Thyroid gland (tissue), 4 donors: ENCODE measurements around the gene SRPK3. TPM values are rescaled to one million over a fixed set of nuclear protein-coding genes. Genes with fewer than 3 reads are reported as not detected.

Experiments
- DNase-seq, 2 donors: peaks; one replicate each; pipeline ENCODE4 v3.0.0-alpha.2; 2019
- H3K27ac ChIP-seq, 3 donors: fragments of 200-600 bp; sonication (generic); 1 replicate in 2 of 3; 2 replicates in 1 of 3; pipeline ENCODE4 v1.5.1; 2016 to 2019; ENCODE audit warnings: mild to moderate bottlenecking in 1 of 3, moderate library complexity in 1 of 3
- H3K27me3 ChIP-seq: fragments of 200-600 bp; sonication (generic); one replicate; pipeline ENCODE4 v1.5.1; 2019
- H3K36me3 ChIP-seq, 2 donors: fragments of 200-600 bp; sonication (generic); one replicate each; pipeline ENCODE4 v1.5.1; 2016 to 2019
- H3K4me1 ChIP-seq, 2 donors: fragments of 200-600 bp; sonication (generic); one replicate each; pipeline ENCODE4 v1.5.1; 2017 to 2019
- H3K4me3 ChIP-seq, 3 donors: fragments of 200-600 bp; sonication (generic); replicated peaks in 1 of 3; 1 replicate in 2 of 3; 2 replicates in 1 of 3; pipeline ENCODE4 v1.5.1; 2016; ENCODE audit warnings: mild to moderate bottlenecking in 1 of 3
- H3K9me3 ChIP-seq: fragments of 200-600 bp; sonication (generic); one replicate; pipeline ENCODE4 v1.5.1; 2017
- POLR2A ChIP-seq, 2 donors: fragments of 450-650 bp; IDR thresholded peaks; one replicate each; pipeline ENCODE4 v1.6.1; 2017; ENCODE audit warnings: antibody characterized with exemption in 2 of 2, mild to moderate bottlenecking in 2 of 2, moderate library complexity in 1 of 2
- WGBS, 2 donors: methylation state at CpG; one replicate each; pipeline ENCODE4 v1.1.5; 2017; 5-methylcytosine and 5-hydroxymethylcytosine counted together
- intact Hi-C: fragments of 100-400 bp; cut with DNase I; formaldehyde crosslinking; loops from one replicate; pipeline ENCODE4 v1.15.1; 2023
- total RNA-seq, 4 donors: library from RNA; depleted of rRNA; stranded (reverse); fragments of >200 nt; gene quantifications; one replicate each; pipeline ENCODE4 v1.2.3, GENCODE V29; 2016
- TF ChIP-seq, protein P1 (sequence below), 6 experiments: fragments of 200-600 bp in 3 of 6; fragments of 450-650 bp in 3 of 6; sonication (generic) in 3 of 6; IDR thresholded peaks; one replicate each; pipeline ENCODE4 v1.5.1; 2016 to 2019; ENCODE audit warnings: antibody characterized with exemption in 6 of 6, mild to moderate bottlenecking in 2 of 6, inconsistent platforms in 1 of 6, moderate library complexity in 1 of 6

SRPK3 gene
- total RNA-seq, 4 donors from 2014 or later, result 0.22 TPM; not detected in 3

GRCh38 chrX:153829799-153830639 lies 49.2 kb downstream of the SRPK3 start, which contains the start of gene PDZD4:
Gene PDZD4, minus strand, starts transcription at chrX:153830544. Its CDS starts 246 bp downstream, at chrX:153830298.
- Histone ChIP-seq H3K4me3 (peak within 1 kb of the TSS in 1 of 3 donors; percentile 18), H3K36me3 (no peaks in the 10 kb centered on the region), H3K9me3 (no peaks in the 10 kb centered on the region), H3K27me3 (peaks cover 15% of the 10 kb centered on the region), H3K27ac (no peak within 1 kb of the TSS), H3K4me1 (peaks cover 0 to 7% of the 10 kb centered on the region in 2 donors)
- intact Hi-C loops, result no loop called here
- no peak for TF ChIP-seq POLR2A (IDR thresholded peaks at IDR 0.05)
- TF ChIP-seq, protein P1, sequence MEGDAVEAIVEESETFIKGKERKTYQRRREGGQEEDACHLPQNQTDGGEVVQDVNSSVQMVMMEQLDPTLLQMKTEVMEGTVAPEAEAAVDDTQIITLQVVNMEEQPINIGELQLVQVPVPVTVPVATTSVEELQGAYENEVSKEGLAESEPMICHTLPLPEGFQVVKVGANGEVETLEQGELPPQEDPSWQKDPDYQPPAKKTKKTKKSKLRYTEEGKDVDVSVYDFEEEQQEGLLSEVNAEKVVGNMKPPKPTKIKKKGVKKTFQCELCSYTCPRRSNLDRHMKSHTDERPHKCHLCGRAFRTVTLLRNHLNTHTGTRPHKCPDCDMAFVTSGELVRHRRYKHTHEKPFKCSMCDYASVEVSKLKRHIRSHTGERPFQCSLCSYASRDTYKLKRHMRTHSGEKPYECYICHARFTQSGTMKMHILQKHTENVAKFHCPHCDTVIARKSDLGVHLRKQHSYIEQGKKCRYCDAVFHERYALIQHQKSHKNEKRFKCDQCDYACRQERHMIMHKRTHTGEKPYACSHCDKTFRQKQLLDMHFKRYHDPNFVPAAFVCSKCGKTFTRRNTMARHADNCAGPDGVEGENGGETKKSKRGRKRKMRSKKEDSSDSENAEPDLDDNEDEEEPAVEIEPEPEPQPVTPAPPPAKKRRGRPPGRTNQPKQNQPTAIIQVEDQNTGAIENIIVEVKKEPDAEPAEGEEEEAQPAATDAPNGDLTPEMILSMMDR (IDR thresholded peaks at IDR 0.05), result no peak
- WGBS, 2 donors, result 4% methylated on average over 4 of the region's 97 CpGs; no CpG with 5 or more reads in 1 of the 2 donors
- no peak for DNase-seq

DNA sequence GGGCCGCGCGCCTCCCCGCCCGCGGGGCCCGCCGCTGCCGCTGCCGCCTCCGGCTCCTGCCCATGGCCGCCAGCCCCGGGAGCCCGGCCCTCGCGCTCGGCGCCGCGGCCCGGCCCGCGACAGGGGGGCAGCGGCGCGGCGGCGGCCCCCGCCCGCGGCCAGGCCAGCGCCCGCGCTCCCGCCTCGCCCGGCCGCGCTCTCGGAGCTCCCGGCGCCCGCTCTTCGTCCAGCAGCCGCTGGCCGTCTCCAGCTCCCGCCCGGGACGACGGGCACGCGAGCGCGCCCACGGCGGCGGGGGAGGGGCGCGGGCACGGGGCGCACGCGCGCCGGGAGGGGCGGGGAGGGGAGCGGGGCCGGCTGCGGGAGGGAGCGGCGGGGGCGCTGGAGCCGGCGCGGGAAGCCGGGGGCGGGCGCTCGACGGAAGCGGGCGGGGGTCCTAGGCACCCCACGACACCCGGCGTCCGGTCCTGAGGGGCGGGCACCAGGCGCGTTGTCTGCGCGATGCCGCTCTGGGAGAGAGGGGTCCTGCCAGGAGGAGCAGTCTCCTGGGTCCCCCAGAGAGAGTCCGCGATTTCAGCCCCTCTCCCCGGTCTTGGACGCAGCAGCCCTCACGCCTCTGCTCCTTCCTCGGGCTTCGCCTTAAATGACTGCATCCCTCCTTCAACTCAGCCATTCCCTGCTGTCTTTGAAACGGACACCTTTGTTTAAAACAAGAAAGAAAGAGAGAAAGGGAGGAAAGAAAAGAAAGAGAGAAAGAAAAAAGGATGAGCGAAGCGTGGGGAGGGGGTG lies 50.0 kb downstream of the SRPK3 start:
- intact Hi-C loops, result no loop called here
- Histone ChIP-seq H3K27me3 (peaks cover 15% of the 10 kb centered on the region), H3K4me1 (peaks cover 0 to 7% of the 10 kb centered on the region in 2 donors), H3K4me3 (no peak overlapping the region), H3K36me3 (no peaks in the 10 kb centered on the region), H3K27ac (no peak overlapping the region), H3K9me3 (no peaks in the 10 kb centered on the region)
- DNase-seq, result no peak
- WGBS, 2 donors, result 19 to 42% methylated on average over 4 to 12 of the region's 102 CpGs
- TF ChIP-seq, protein P1 (IDR thresholded peaks at IDR 0.05), result no peak
- no peak for TF ChIP-seq POLR2A (IDR thresholded peaks at IDR 0.05)

DNA sequence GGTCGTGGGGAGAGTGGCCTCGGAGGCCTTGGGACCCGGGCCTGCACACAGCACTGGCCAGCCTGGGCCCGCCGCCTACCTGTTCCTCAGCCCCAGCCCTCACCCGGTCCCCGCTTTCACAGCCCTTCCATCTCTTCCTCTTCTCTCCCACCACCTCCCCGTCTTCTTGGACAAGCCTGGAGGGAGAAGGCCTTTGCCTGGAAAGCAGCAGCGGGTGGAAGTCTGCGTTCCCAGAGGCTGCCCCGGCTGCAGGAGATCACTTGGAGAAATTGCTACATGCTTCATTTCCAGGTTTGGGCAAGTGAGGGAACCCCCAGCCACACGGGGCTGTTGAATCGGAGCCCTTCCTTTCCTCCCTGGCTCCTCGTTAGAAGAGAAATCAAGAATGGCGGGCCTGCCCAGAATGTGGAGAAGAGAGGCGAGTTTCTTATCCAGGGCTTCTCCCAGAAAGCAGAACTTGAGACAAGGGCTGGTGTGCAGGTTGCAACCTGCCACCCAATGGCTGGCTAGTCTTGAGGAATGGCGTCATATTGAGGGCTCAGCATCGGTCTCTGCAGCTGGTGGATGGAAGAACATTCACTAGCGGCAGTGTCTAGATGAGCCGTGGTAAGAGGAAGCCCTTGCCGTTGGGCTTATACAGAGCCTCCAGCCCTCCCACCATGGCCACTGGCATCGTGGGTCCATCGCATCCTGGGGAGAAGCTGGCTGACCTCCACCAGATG lies 50.7 kb downstream of the SRPK3 start:
- Histone ChIP-seq H3K27me3 (peaks cover 15% of the 10 kb centered on the region), H3K4me1 (peaks cover 0 to 7% of the 10 kb centered on the region in 2 donors), H3K9me3 (no peaks in the 10 kb centered on the region), H3K36me3 (no peaks in the 10 kb centered on the region), H3K4me3 (no peak overlapping the region), H3K27ac (no peak overlapping the region)
- intact Hi-C loops, result no loop called here
- WGBS, 2 donors, result 68% methylated on average over 17 to 20 of the region's 23 CpGs
- no peak for DNase-seq
- TF ChIP-seq POLR2A (IDR thresholded peaks at IDR 0.05), result no peak
- TF ChIP-seq, protein P1 (IDR thresholded peaks at IDR 0.05), result no peak

GRCh38 chrX:153832728-153833127 lies 51.9 kb downstream of the SRPK3 start:
- Histone ChIP-seq H3K9me3 (no peaks in the 10 kb centered on the region), H3K27ac (no peak overlapping the region), H3K27me3 (peaks cover 15% of the 10 kb centered on the region), H3K36me3 (no peaks in the 10 kb centered on the region), H3K4me3 (no peak overlapping the region), H3K4me1 (peaks cover 0 to 7% of the 10 kb centered on the region in 2 donors)
- DNase-seq, result no peak
- intact Hi-C loops, result no loop called here
- no peak for TF ChIP-seq POLR2A (IDR thresholded peaks at IDR 0.05)
- TF ChIP-seq, protein P1 (IDR thresholded peaks at IDR 0.05), result no peak
- WGBS, 2 donors, result 80% methylated on average over 1 of the region's 10 CpGs; no CpG with 5 or more reads in 1 of the 2 donors

Other genes with a start within 250 kb of the SRPK3 start
- gene CCNQ, start 181.9 kb upstream of the SRPK3 start, total RNA-seq, result 10 to 100 TPM; 22.0 to 43.3 (median 33.0) TPM
- gene DUSP9, start 133.8 kb upstream of the SRPK3 start, total RNA-seq, result not detected
- under 1 TPM in 1 of 4 donors, not detected in 3; 0.83 TPM for gene PNCK, start 107.2 kb upstream of the SRPK3 start, total RNA-seq
- 1 to 10 TPM; 4.0 to 8.0 (median 6.1) TPM for gene SLC6A8, start 93.1 kb upstream of the SRPK3 start, total RNA-seq
- gene BCAP31, start 56.7 kb upstream of the SRPK3 start, total RNA-seq, result 100 to 1,000 TPM; 170 to 228 (median 185) TPM
- gene ABCD1, start 56.2 kb upstream of the SRPK3 start, total RNA-seq, result 10 to 100 TPM in 1 of 4 donors, 1 to 10 TPM in 3; 7.0 to 11.8 (median 8.9) TPM
- gene PLXNB3, start 16.8 kb upstream of the SRPK3 start, total RNA-seq, result 1 to 10 TPM in 3 of 4 donors, under 1 TPM in 1; 0.67 to 2.0 (median 1.1) TPM
- 100 to 1,000 TPM in 3 of 4 donors, 10 to 100 TPM in 1; 77.7 to 148 (median 115) TPM for gene IDH3G, start 13.3 kb downstream of the SRPK3 start, total RNA-seq
- 100 to 1,000 TPM; 177 to 359 (median 279) TPM for gene SSR4, start 13.6 kb downstream of the SRPK3 start, total RNA-seq
- gene PDZD4, start 49.5 kb downstream of the SRPK3 start, total RNA-seq, result 1 to 10 TPM; 3.2 to 7.0 (median 4.5) TPM
- gene L1CAM, start 105.1 kb downstream of the SRPK3 start, total RNA-seq, result 1 to 10 TPM in 1 of 4 donors, under 1 TPM in 3; 0.45 to 2.2 (median 0.75) TPM
- gene AVPR2, start 123.6 kb downstream of the SRPK3 start, total RNA-seq, result 1 to 10 TPM in 3 of 4 donors, not detected in 1; 1.1 to 2.8 (median 2.6) TPM
- 10 to 100 TPM in 2 of 4 donors, 1 to 10 TPM in 2; 6.5 to 37.0 (median 12.2) TPM for gene ARHGAP4, start 145.2 kb downstream of the SRPK3 start, total RNA-seq
- gene NAA10, start 154.0 kb downstream of the SRPK3 start, total RNA-seq, result 10 to 100 TPM; 58.7 to 89.3 (median 69.7) TPM
- 10 to 100 TPM in 1 of 4 donors, 1 to 10 TPM in 3; 3.6 to 16.5 (median 4.4) TPM for gene RENBP, start 163.6 kb downstream of the SRPK3 start, total RNA-seq
- gene HCFC1, start 190.8 kb downstream of the SRPK3 start, total RNA-seq, result 100 to 1,000 TPM in 1 of 4 donors, 10 to 100 TPM in 3; 23.5 to 119 (median 52.3) TPM
- gene TMEM187, start 191.7 kb downstream of the SRPK3 start, total RNA-seq, result 10 to 100 TPM in 1 of 4 donors, 1 to 10 TPM in 3; 3.8 to 10.7 (median 8.7) TPM
- 10 to 100 TPM; 36.4 to 53.1 (median 42.8) TPM for gene IRAK1, start 238.9 kb downstream of the SRPK3 start, total RNA-seq